HS-27A (cell line): ENCODE measurements around the gene FRS3.

ENCODE experiments used
- DNase-seq: peaks from one replicate; pipeline ENCODE4 v3.0.0-alpha.2; 2012; ENCODE audit warnings: low read depth, missing footprints

Gene FRS3

DNA sequence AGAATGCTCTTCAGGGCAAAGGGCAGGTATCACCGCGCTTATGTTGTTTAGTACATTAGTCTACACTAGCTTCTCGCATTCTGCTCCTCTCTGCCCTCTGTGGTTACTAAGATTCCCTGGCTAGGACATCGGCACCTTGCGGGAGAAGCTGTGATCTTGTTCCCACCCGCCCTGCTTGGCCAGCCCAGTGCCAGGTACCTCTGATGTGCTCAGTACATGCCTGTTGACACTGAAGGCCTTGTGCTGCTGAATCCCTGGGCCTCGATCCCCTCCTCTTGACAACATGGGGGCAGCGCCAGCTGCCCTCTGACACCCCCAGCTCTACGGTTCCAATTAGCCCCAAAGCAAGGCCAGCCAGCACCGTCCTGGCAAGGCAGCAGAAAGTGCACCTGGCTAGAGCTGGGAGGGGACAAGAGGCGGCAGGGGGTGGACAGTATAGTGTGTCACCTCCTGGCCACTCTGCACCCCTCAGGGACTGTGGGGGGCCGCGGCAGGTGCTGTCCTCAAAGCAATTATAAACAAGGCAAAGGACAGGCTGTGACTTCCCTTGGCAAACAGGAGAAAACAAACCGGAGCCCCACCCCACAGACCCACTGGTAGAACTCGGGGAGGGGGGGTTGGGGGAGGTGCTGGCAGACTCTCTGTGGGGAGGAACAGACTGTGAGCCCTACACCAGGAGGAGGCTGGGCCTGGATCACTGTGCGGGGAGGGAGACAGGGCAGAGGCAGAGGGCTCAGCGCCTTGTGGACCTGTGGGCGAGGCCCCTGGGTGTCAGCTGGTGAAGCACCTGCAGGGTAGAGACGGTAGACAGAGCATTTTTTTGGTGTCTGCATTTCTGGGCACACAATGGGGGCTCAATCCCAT is 51.4 kb downstream of the FRS3 start:
- DNase-seq, result no peak

GRCh38 chr6:41727705-41728072 is 52.0 kb downstream of the FRS3 start:
- no peak for DNase-seq

DNA sequence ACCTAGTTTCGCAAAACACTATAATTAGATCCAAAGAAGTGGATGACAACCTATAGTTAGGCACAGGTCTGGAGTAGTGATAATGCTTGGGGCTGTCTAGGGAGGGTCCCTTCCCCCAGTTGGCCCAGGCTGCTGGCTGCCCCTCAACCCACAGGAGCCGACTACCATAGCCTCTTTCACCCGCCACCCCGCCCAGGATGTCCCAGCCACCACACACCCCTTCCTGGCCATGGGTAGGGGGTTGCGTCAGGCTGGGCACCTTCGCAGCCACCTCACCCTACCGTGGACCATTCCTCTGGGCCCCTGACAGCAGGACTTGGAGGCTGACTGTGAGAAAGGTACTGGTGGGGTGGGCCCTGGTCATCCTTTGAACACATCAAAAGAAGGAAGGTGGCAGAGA is 52.8 kb downstream of the FRS3 start:
- DNase-seq, result no peak

DNA sequence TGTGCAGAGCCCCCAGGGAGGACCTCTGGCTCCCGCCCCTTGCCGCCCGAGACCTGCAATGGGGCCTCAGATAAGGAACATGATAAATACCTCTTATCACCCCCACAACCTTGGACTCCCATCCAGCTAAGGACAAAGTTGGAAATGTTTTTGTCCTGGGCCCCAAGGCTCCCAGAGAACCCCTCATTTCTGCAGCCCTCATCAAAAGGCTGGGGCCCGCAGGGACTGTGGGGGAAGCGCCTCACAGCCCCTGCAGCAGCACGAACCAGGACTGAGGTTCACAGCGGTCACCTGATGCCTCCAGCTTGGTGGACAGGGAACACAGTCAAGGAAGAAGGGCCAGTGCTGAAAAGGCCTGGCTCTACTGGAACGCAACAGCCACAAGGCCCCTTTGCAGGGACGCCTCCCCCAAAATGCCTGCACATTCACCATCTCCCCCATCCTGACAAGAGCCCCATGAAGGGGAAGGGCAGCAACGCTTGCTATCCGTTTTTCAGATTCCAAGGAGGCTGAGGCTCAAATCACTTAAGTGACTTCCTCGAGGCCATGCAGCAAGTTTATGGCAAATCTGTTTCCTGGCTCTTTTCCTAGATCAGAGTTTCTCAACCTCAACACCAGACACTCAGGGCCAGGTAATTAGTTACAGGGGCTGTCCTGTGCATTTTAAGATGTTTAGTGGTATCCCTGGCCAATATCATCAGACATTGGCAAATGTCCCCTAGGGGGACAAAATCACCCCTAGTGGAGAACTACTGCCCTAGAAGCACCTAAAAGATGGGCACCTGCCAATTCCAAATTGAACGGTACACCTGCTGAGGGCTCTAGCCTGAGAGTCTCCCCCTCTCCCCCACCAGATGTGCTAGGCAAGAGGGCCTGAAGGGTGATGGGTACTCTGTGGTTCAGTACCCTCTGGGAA is 54.9 kb downstream of the FRS3 start:
- no peak for DNase-seq

- no peak for DNase-seq
Measured at GRCh38 chr6:41724228-41724580, 55.5 kb downstream of the FRS3 start.

GRCh38 chr6:41723530-41724227 is 56.0 kb downstream of the FRS3 start:
- DNase-seq, result peak; percentile 34

DNA sequence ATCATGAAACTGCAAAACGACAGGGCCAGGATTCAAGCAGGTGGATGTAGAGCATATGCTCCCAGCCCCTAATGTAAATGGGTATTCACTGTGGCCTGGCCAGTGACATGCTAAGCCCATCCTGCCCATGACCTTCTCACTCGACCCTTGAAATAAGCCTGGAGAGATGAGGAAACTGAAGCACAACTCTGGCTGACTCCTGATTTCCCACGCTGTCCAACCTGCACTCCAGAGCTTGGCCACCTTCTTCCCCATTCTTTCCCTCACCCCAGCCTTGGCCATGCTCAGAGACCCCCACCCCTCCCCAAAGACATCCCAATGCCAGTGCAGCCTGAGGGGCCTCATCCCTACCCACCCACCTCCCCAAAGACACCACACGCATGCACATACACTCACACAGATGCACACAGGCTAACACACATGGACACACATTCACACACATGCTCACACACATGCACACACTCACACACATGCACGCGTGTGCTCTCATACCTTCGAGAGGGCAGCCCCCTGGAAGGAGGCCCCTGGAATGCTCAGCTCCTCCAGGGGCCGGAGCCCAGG is 56.7 kb downstream of the FRS3 start:
- no peak for DNase-seq

DNA sequence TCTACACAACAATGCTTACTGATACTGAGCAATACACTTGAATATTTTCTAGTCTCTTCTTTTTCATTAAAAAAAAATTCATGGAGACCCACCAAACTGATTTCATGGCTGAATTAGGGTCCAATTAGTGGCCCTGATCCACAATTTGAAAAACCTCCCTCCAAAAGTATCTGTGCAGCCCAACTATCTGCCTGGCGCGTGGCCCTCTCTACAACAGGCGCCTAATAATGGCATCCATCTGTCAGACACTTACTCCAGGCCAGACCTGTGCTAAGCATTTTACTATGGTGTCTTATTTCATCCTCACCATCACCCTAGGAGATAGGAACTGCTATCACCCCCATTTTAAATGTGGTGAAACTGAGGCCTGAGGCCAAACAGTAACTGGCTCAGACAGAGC is 58.3 kb downstream of the FRS3 start:
- DNase-seq, result no peak

- no peak for DNase-seq
Measured at GRCh38 chr6:41720783-41721182, 58.9 kb downstream of the FRS3 start.

GRCh38 chr6:41720262-41720620 is 59.5 kb downstream of the FRS3 start:
- DNase-seq, result no peak
